Measurements from ENCODE around the gene RYR3.
"Not testable (repeated sequence)": the region's sequence is repeated elsewhere in the genome, so short reads cannot be mapped to it uniquely, and the experiment has no call there.

The RYR3 gene

GRCh38 chr15:33516563-33516962 lies 205.8 kb downstream of the RYR3 start:
- no peak for DNase-seq (ENCODE audit: low spot score)

GRCh38 chr15:33517944-33518343 lies 207.2 kb downstream of the RYR3 start:
- no peak for DNase-seq (ENCODE audit: low spot score)

GRCh38 chr15:33518421-33518820 lies 207.7 kb downstream of the RYR3 start:
- no peak for DNase-seq (ENCODE audit: low spot score)

DNA sequence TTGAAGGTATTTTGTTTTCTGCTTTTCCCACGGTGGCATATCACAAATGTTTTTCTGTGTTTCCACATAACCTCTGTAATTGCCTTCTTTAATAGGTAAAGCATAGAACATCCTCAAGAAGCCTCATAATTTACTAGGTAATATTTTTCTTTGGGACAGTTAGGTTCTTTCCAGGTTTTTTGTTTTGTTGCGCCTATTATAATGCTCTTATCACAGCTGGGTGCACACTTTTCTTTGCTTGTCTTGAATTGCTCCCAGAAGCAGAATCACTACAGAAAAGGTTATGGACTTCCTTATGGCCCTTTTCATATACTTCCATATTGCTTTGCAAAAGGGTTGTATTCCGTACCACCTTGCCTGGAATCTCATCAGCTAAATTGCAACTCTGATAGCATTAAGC lies 213.5 kb downstream of the RYR3 start:
- DNase-seq (ENCODE audit: low spot score) = no peak

DNA sequence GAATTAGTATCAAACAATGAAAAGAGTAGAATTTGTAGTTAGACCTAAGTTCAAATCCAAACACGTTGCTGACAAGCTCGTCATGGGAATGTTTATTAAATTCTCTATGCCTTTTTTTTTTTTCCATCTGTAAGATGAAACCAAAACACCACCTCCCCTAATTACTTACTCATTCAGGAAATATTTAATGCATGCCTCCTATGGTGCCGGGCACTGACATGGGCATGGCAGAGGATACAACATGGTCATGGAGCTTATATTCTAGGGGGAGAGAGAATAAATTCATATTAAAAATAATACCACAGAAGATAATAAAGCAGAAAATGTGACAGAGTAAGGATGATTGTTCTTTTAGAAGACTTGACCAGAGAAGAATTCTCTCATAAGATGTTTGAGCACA lies 215.8 kb downstream of the RYR3 start:
- DNase-seq (ENCODE audit: low spot score) = no peak

DNA sequence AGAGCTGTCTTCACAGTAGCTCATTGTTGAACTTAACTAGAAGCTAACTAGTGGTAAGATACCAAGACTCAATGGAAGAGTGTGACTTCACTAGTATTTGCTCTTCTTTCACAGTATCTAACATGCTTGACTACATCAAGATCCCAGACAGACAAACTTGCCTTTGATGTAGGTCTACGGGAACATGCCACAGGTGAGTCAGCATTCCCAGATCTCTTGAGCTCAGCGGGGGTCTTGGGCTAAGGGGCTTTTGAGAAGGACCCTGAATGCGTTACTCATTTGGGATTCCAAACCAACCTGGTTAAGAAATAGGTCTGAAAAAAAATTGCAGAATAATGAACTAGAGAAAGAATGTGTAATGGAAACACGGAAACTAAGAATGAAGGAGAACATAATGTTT lies 222.4 kb downstream of the RYR3 start:
- no peak for DNase-seq (ENCODE audit: low spot score)

DNA sequence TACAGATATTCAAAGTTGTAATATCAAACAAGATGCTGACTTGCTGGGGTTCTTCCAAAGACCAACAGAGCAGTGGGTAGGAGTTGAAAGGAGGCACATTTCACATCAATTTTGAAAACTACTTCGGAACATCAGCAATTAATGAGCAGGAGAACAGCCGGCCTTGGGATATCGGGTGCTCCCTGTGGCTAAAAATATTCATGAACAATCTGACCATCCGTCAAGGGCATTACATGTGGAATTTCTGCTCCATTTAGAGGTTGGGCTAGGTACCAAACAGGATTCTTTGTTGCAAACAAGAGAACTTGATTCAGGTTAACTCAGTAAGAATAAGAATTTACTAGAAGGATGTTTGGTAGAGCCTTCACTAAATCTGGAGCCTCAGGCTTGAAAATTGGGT lies 223.9 kb downstream of the RYR3 start:
- no peak for DNase-seq (ENCODE audit: low spot score)

GRCh38 chr15:33535135-33535534 lies 224.4 kb downstream of the RYR3 start:
- no peak for DNase-seq (ENCODE audit: low spot score)

DNA sequence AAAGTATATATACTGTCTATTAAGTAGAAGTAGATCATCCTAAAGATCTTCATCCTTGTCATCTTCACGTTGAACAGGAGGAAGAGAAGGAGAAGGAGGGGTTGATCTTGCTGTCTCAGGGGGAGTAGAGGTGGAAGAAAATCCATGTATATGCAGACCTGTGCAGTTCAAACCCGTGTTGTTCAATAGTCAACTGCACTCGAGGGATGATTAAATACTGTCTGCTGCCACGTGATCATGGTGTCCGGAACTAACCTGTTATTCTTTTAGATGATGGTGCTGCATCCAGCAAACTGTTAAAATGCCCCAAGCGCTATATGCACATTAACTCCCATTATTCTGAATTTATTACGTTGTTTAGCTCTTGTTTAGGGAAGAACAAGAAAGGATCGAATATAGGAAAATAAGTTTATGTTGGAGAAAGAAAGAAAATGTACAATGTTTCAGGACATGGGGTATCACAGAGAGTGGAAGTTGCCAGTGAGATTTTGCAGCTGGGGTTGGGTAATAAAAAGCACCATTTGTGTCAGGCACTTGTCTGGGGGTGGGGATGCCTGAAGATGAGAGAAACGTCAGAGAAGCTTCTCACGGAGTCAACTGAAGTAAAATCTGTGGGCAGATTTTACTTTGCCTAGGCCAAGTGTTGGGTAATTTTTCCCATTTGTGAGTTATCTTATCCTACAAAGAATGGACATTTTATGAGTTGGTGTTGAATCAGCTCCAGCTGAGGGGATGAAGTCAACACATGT lies 229.2 kb downstream of the RYR3 start:
- DNase-seq (ENCODE audit: low spot score) = no peak

- no peak for DNase-seq (ENCODE audit: low spot score)
Measured at GRCh38 chr15:33543957-33544356, 233.2 kb downstream of the RYR3 start.

GRCh38 chr15:33545866-33546265 lies 235.1 kb downstream of the RYR3 start:
- no peak for DNase-seq (ENCODE audit: low spot score)

GRCh38 chr15:33547876-33548275 lies 237.1 kb downstream of the RYR3 start:
- DNase-seq (ENCODE audit: low spot score) = peak; percentile 24

- no peak for DNase-seq (ENCODE audit: low spot score)
Measured at GRCh38 chr15:33551860-33552259, 241.1 kb downstream of the RYR3 start.

DNA sequence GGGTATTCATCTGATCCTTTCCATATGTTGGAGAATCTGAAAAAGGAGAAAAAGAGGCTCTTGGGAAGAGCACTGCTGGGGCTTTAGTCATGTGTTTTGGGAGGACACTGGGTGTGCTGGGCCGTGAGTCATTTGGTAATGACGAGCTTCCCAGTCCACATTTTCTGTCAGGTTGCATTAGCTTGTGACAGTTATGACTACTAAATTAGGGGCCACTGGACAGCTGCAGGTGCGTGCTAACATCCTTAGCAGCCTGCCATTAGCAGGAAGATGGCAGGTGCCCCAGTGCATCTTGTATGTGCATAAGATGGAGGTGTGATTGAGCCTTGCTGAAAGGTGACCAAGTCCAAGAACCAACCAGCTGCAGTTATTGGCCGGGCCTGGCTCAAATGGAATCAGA lies 242.4 kb downstream of the RYR3 start:
- no peak for DNase-seq (ENCODE audit: low spot score)

- no peak for DNase-seq (ENCODE audit: low spot score)
Measured at GRCh38 chr15:33559207-33559890, 248.6 kb downstream of the RYR3 start.

GRCh38 chr15:33561407-33561806 lies 250.6 kb downstream of the RYR3 start:
- no peak for DNase-seq (ENCODE audit: low spot score)

GRCh38 chr15:33561967-33562366 lies 251.2 kb downstream of the RYR3 start:
- no peak for DNase-seq (ENCODE audit: low spot score)

DNA sequence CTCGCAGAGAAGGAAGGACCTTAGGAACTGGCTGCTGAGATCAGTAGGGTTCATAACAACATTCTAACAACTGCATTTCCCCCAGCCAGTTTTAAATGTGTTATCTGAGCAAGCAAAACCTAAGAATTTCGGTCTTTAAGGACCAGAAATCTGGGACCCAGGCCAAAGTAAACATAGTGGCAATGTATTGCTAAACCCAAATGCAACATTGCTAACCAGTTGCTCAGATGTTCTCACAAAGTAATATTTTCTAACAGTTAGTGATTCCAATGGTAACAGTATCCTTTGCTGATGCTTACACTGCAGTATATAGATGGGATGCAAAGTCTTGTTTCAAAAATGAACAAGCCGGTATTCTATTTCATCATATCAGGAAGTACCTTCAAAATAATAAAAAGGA lies 254.3 kb downstream of the RYR3 start:
- DNase-seq (ENCODE audit: low spot score) = no peak

DNA sequence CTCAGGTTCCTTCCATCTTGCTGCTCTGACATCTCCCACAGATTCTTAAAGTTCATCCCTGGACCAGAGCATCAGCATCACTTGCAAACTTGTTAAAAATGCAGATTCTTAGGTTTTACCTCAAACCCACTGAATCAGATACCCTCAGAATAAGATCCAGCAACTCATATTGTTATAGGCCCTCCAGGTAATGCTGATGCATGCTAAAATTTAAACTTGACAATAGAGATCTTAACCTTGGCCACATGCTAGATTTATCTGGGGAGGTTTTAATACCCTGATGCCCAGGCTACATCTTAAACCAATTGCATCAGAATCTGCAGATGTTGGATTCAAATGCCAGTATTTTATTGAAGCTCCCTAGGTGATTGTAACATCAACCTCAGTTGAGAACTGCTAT lies 256.9 kb downstream of the RYR3 start:
- DNase-seq (ENCODE audit: low spot score) = no peak

GRCh38 chr15:33569036-33569435 lies 258.3 kb downstream of the RYR3 start:
- no peak for DNase-seq (ENCODE audit: low spot score)

GRCh38 chr15:33577911-33578310 lies 267.1 kb downstream of the RYR3 start:
- not testable (repeated sequence) for DNase-seq (ENCODE audit: low spot score)

- no peak for DNase-seq (ENCODE audit: low spot score)
Measured at GRCh38 chr15:33580526-33580925, 269.8 kb downstream of the RYR3 start.

GRCh38 chr15:33581032-33581431 lies 270.3 kb downstream of the RYR3 start:
- DNase-seq (ENCODE audit: low spot score) = peak; percentile 21

DNA sequence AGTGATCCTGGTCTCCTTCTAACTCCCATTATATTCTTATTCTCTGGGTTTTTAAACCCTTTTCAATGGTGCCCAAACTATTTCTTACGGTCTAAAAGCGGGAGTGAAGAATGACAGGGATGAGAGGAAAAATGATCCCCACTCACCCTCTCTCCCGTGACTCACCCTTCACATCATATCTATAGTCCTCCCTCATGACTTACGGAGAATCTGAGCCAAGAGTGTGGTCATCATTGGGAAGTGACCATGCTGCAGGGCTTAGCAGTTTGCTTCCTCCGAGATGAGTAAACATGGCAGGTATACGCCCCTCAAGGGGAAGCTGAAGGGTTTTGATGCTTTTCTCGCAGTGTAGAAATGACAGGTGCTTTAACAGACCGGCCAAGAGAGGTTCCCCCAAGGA lies 274.0 kb downstream of the RYR3 start:
- DNase-seq (ENCODE audit: low spot score) = no peak
